Suprapubic skin (tissue), 4 donors: ENCODE measurements around the gene RXYLT1. TPM values are rescaled to one million over a fixed set of nuclear protein-coding genes. Genes with fewer than 3 reads are reported as not detected.

Source experiments
- DNase-seq, 2 donors: peaks; one replicate each; pipeline ENCODE4 v3.0.0-alpha.2; 2019; ENCODE audit warnings: low spot score in 2 of 2
- H3K27ac ChIP-seq: fragments of 200-600 bp; sonication (generic); one replicate; pipeline ENCODE4 v1.5.1; 2019
- H3K27me3 ChIP-seq: fragments of 200-600 bp; sonication (generic); one replicate; pipeline ENCODE4 v1.5.1; 2019
- H3K36me3 ChIP-seq: fragments of 200-600 bp; sonication (generic); one replicate; pipeline ENCODE4 v1.5.1; 2019
- H3K4me1 ChIP-seq: fragments of 200-600 bp; sonication (generic); one replicate; pipeline ENCODE4 v1.5.1; 2019
- H3K4me3 ChIP-seq: fragments of 200-600 bp; sonication (generic); one replicate; pipeline ENCODE4 v1.5.1; 2019; ENCODE audit warnings: mild to moderate bottlenecking
- H3K9me3 ChIP-seq: fragments of 200-600 bp; sonication (generic); one replicate; pipeline ENCODE4 v1.5.1; 2019
- CTCF ChIP-seq, 2 donors: fragments of 200-600 bp in 1 of 2; fragments of 450-650 bp in 1 of 2; sonication (generic) in 1 of 2; IDR thresholded peaks; one replicate each; pipeline ENCODE4 v1.5.1; 2016 to 2019; ENCODE audit warnings: antibody characterized with exemption in 2 of 2, mild to moderate bottlenecking in 1 of 2, moderate library complexity in 1 of 2
- EP300 ChIP-seq: sonication (generic); formaldehyde crosslinking; IDR thresholded peaks from one replicate; pipeline ENCODE4 v1.6.1; 2017; ENCODE audit warnings: antibody characterized with exemption
- POLR2A ChIP-seq, 2 donors: fragments of 450-650 bp; IDR thresholded peaks; one replicate each; pipeline ENCODE4 v1.6.1; 2017; ENCODE audit warnings: antibody characterized with exemption in 2 of 2, mild to moderate bottlenecking in 2 of 2, moderate library complexity in 2 of 2
- POLR2AphosphoS5 ChIP-seq, 3 donors: sonication (generic); formaldehyde crosslinking; IDR thresholded peaks; one replicate each; pipeline ENCODE4 v1.6.1; 2017; ENCODE audit warnings: antibody characterized with exemption in 3 of 3
- WGBS: methylation state at CpG from one replicate; pipeline ENCODE4 v1.1.5; 2018; 5-methylcytosine and 5-hydroxymethylcytosine counted together
- total RNA-seq, 4 donors: library from RNA; depleted of rRNA; stranded (reverse); fragments of >200 nt; gene quantifications; one replicate each; pipeline ENCODE4 v1.1.0, GENCODE V29; 2016

Gene RXYLT1
- total RNA-seq, 4 donors from 2014 or later = 11.7 to 17.5 (median 13.0) TPM

- TF ChIP-seq EP300 = no peak
- TF ChIP-seq POLR2A (IDR thresholded peaks at IDR 0.05) = peak in 1 of 2 donors; percentile 39
- TF ChIP-seq POLR2AphosphoS5 (IDR thresholded peaks at IDR 0.05) = peak in 2 of 3 donors; percentile 70 to 86
- TF ChIP-seq CTCF (IDR thresholded peaks at IDR 0.05) = peak; percentile 87 to 95
- peak; percentile 91 for DNase-seq
- no peaks in the 10 kb centered on the region for H3K27me3 ChIP-seq
- no CpG with 5 or more reads among the region's 80 CpGs for WGBS
- no peaks in the 10 kb centered on the region for H3K36me3 ChIP-seq
- H3K4me1 ChIP-seq = peaks cover 20% of the 10 kb centered on the region
- no peaks in the 10 kb centered on the region for H3K9me3 ChIP-seq
- peak overlapping the region; percentile 92 for H3K27ac ChIP-seq
- peak overlapping the region; percentile 77 for H3K4me3 ChIP-seq
Measured at GRCh38 chr12:63843721-63844390, 64.1 kb downstream of the RXYLT1 start.

- Histone ChIP-seq H3K27me3 (no peaks in the 10 kb centered on the region), H3K9me3 (no peaks in the 10 kb centered on the region), H3K4me3 (peak within 1 kb of the TSS; percentile 77), H3K4me1 (peaks cover 20% of the 10 kb centered on the region), H3K27ac (peak within 1 kb of the TSS; percentile 92), H3K36me3 (no peaks in the 10 kb centered on the region)
- TF ChIP-seq POLR2AphosphoS5 (IDR thresholded peaks at IDR 0.05) (peak in 1 of 3 donors; percentile 14), POLR2A (IDR thresholded peaks at IDR 0.05) (no peak)
- peak; percentile 83 to 91 for DNase-seq
- WGBS = 4% methylated on average over 47 of the region's 52 CpGs
Measured at GRCh38 chr12:63844391-63845341, 65.0 kb downstream of the RXYLT1 start, which contains the start of gene SRGAP1. Gene SRGAP1, plus strand, starts transcription at chr12:63844700. Its CDS starts 117 bp downstream, at chr12:63844817.

GRCh38 chr12:63845726-63846125 lies 66.0 kb downstream of the RXYLT1 start:
- no peak for DNase-seq
- no peak for TF ChIP-seq POLR2A (IDR thresholded peaks at IDR 0.05)
- no peak for TF ChIP-seq EP300
- no peak for TF ChIP-seq POLR2AphosphoS5 (IDR thresholded peaks at IDR 0.05)
- TF ChIP-seq CTCF (IDR thresholded peaks at IDR 0.05) = no peak
- Histone ChIP-seq H3K4me1 (peaks cover 20% of the 10 kb centered on the region), H3K9me3 (no peaks in the 10 kb centered on the region), H3K4me3 (peak overlapping the region; percentile 77), H3K27me3 (no peaks in the 10 kb centered on the region), H3K36me3 (no peaks in the 10 kb centered on the region), H3K27ac (no peak overlapping the region)
- 43% methylated on average over 2 of the region's 2 CpGs for WGBS

DNA sequence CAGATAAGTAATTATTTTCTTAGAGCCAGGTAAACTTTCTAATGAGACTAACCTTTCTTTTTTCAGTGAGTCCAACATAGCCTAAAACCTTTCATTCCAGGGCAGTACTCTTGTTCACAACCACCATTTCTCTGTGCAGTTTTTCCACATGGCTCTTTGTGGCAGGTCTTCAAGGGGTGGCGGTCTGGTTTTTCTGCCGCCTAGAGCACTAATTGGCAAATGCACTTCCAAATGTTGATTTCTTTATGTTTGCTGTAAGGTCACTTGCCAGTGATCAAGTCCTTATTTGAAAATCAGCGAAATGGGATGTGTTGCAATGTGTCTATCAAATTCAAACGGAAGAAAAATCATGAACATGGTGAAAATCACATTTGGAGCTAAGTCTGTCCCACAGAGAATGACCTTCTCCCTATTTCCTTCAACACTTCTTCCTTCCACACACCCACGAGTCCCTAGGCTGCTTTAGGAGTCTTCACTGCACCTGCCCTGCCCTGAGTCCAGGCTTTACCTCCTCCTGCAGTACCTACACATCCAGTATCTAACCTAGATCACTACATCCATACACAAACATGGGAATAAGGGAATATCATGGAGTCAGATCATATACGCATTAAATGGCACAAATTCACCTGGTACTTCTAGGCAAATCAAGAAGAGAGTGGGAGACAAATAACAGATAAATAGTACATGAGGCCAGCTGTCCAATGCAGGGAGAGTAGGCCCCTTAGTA lies 66.7 kb downstream of the RXYLT1 start:
- H3K9me3 ChIP-seq = no peaks in the 10 kb centered on the region
- no peak for TF ChIP-seq POLR2AphosphoS5 (IDR thresholded peaks at IDR 0.05)
- no peak for TF ChIP-seq CTCF (IDR thresholded peaks at IDR 0.05)
- TF ChIP-seq POLR2A (IDR thresholded peaks at IDR 0.05) = no peak
- no peak for TF ChIP-seq EP300
- peak overlapping the region; percentile 77 for H3K4me3 ChIP-seq
- H3K27me3 ChIP-seq = no peaks in the 10 kb centered on the region
- WGBS = 65% methylated on average over 6 of the region's 6 CpGs
- no peaks in the 10 kb centered on the region for H3K36me3 ChIP-seq
- H3K27ac ChIP-seq = no peak overlapping the region
- no peak for DNase-seq
- peaks cover 20% of the 10 kb centered on the region for H3K4me1 ChIP-seq

DNA sequence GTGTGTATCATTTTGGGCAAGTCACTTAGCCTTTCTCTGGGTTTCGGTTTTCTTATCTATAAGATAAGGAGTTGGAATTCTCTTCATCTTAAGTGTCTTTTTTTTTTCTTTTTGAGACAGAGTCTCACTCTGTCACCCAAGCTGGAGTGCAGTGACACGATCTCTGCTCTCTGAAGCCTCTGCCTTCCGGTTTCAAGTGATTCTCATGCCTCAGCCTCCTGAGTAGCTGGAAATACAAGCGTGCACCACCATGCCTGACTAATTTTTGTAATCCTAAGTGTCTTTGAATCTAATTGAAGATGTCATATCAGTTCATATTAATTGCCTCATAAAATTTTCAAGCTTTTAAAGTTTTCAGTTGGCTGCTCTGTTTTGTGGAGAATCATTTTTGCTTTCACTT lies 68.7 kb downstream of the RXYLT1 start:
- Histone ChIP-seq H3K9me3 (no peaks in the 10 kb centered on the region), H3K4me3 (no peak overlapping the region), H3K27ac (no peak overlapping the region), H3K27me3 (no peaks in the 10 kb centered on the region), H3K4me1 (peaks cover 15% of the 10 kb centered on the region), H3K36me3 (no peaks in the 10 kb centered on the region)
- TF ChIP-seq CTCF (IDR thresholded peaks at IDR 0.05) (no peak), EP300 (no peak), POLR2AphosphoS5 (IDR thresholded peaks at IDR 0.05) (no peak), POLR2A (IDR thresholded peaks at IDR 0.05) (no peak)
- 81% methylated on average over 4 of the region's 4 CpGs for WGBS
- DNase-seq = no peak
